H7 (cell line): Measurements from ENCODE around the gene NEK4. TPM values are rescaled to one million over a fixed set of nuclear protein-coding genes. Genes with fewer than 3 reads are reported as not detected.
"Not testable (repeated sequence)": the region's sequence is repeated elsewhere in the genome, so short reads cannot be mapped to it uniquely, and the experiment has no call there.

ENCODE experiments used
- DNase-seq: peaks from one replicate; pipeline ENCODE4 v3.0.0; 2012
- H3K27me3 ChIP-seq: 2 replicates; pipeline ENCODE4 v1.6.0; 2011; ENCODE audit warnings: mild to moderate bottlenecking, low read length; ENCODE audit not compliant: control insufficient read depth, insufficient read depth
- H3K36me3 ChIP-seq: replicated peaks from 2 replicates; pipeline ENCODE4 v1.5.1; 2011; ENCODE audit warnings: low read length; ENCODE audit not compliant: control insufficient read depth, insufficient read depth
- H3K4me3 ChIP-seq: 2 replicates; pipeline ENCODE4 v1.5.1; 2011; ENCODE audit warnings: low read depth, mild to moderate bottlenecking, control low read depth, low read length, moderate library complexity; ENCODE audit not compliant: insufficient read depth
- total RNA-seq: library from RNA; depleted of rRNA; stranded (reverse); fragments of >200 nt; shearing (Covaris generic); gene quantifications from 2 replicates; pipeline ENCODE4 v1.2.3, GENCODE V29; 2014

The NEK4 gene
- total RNA-seq, 1 experiment from 2014 or later: 26.2 TPM

GRCh38 chr3:52752045-52752660, 18.6 kb downstream of the NEK4 start:
- DNase-seq: no peak
- H3K27me3 ChIP-seq: no peaks in the 10 kb centered on the region
- peaks cover 9% of the 10 kb centered on the region for H3K36me3 ChIP-seq
- H3K4me3 ChIP-seq: no peak overlapping the region

- Histone ChIP-seq H3K27me3 (no peaks in the 10 kb centered on the region), H3K36me3 (peaks cover 15% of the 10 kb centered on the region), H3K4me3 (no peak overlapping the region)
- no peak for DNase-seq
Observed at GRCh38 chr3:52743721-52744120, 27.0 kb downstream of the NEK4 start.

DNA sequence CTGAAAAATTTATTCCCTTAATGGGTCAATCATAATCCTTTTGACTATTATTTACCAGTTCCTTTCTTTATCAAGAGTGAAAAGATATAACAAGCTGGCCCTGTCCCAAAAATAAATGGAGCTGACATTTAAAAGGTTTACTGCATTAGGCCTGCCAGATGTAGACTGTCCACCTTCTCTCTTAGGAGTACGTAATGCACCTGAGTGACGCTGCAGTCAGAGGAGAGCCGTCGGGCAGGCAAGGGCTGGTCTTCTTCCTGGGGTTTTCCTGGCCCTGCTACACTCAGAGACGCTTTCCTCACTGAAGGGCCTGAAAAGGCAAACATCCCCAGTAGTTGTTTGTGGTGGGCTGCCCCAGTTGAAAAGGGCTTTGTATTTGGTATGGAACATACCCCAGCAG, 27.6 kb downstream of the NEK4 start:
- peaks cover 15% of the 10 kb centered on the region for H3K36me3 ChIP-seq
- H3K4me3 ChIP-seq: no peak overlapping the region
- no peak for DNase-seq
- H3K27me3 ChIP-seq: no peaks in the 10 kb centered on the region

DNA sequence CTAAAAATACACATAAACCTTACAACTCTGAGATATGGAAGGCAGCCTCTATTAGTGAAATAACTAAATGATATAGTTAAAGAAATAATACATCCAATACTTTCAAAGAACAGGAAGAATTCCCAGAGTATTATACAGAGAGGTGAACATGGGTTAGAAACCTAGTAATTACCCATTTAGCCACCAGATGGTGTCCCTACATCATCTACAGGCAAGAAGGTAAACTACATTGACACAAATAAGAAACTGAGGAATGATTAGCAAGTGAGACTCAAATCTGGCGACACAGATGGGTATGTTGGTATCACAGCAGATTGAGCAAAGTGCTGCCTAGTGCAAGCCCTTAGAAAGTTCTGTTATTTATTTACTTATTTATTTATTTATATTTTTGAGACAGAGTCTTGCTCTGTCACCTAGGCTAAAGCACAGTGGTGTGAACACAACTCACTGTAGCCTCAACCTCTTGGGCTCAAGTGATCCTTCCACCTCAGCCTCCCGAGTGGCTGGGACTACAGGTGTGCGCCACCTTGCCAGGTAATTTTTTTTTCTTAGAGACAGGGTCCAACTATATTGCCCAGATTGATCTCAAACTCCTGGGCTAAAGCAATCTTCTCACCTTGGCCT, 28.2 kb downstream of the NEK4 start:
- no peak overlapping the region for H3K4me3 ChIP-seq
- no peaks in the 10 kb centered on the region for H3K27me3 ChIP-seq
- H3K36me3 ChIP-seq: peaks cover 15% of the 10 kb centered on the region
- peak; percentile 57 for DNase-seq

DNA sequence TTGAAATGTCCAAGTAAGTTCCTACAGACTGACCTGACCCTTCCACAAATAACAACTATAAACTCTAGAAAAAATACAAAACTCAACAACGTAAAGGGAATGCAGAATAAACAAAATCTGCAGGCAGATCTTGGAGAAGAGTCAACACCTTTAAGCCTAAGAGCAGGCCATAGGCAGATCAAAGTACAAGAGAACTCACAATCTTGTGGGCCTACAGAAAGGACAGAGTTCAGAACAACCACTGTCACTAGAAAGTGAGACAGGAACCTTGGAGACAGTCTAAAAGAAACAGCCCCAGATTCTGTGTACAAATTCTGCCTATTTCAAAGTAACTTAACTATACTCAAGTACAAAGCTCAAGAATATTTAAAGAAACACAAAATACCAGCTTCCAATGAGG, 31.0 kb downstream of the NEK4 start:
- Histone ChIP-seq H3K4me3 (no peak overlapping the region), H3K36me3 (peaks cover 13% of the 10 kb centered on the region), H3K27me3 (no peaks in the 10 kb centered on the region)
- no peak for DNase-seq

DNA sequence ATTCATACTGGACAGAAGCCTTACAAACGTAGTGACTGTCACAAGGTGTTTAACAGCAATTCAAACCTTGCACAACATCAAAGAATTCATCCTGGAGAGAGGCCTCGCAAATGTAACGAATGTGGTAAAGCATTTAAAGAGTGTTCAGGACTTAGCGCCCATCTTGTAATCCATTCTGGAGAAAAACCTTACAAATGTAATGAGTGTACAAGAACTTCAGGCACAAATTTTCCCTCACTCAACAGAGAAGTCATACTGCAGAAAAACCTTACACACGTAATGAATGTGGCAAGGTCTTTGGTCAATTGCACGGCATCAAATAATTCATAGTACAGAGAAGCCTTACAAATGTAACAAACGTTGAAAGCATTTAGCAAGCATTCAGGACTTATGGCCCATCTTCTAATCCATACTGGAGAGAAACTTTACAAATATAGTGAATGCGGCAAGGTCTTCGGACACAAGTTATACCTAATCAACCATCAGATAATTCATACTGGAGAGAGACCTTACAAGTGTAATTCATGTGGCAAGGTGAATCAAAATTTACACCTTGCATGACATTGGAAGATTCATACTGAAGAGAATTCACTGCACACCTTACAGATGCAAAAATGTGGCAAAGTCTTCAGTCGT, 37.4 kb downstream of the NEK4 start:
- Histone ChIP-seq H3K27me3 (no peaks in the 10 kb centered on the region), H3K36me3 (peaks cover 9% of the 10 kb centered on the region), H3K4me3 (no peak overlapping the region)
- DNase-seq: no peak

GRCh38 chr3:52731590-52731989, 39.1 kb downstream of the NEK4 start:
- H3K27me3 ChIP-seq: no peaks in the 10 kb centered on the region
- H3K36me3 ChIP-seq: peaks cover 9% of the 10 kb centered on the region
- DNase-seq: no peak
- no peak overlapping the region for H3K4me3 ChIP-seq

DNA sequence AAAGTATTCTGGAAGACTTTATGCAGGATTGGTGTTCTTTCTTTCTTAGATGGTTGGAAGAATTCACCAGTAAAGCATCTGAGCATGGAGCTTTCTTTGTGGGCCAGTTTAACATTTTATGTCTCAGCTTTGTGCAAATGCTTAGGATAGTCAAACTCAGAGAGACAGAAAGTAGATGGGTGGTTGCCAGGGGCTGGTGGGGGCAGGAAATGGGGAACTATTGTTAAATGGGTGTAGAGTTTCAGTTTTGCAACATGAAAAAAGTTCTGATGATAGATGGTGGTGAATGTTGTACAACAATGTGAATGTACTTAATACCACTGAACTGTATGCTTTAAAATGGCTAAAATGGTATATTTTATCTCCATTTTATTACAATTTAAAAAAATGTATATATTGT, 40.1 kb downstream of the NEK4 start:
- no peak overlapping the region for H3K4me3 ChIP-seq
- no peak for DNase-seq
- no peaks in the 10 kb centered on the region for H3K27me3 ChIP-seq
- H3K36me3 ChIP-seq: peaks cover 7% of the 10 kb centered on the region

DNA sequence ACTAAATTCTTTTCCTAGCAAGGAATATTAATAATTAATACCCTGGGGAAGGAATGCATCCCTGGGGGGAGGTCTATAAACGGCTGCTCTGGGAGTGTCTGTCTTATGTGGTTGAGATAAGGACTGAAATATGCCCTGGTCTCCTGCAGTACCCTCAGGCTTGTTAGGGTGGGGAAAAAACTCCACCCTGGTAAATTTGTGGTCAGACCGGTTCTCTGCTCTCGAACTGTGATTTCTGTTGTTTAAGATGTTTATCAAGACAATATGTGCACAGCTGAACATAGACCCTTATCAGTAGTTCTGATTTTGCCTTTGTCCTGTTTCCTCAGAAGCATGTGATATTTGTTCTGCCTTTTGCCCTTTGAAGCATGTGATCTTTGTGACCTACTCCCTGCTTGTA, 42.0 kb downstream of the NEK4 start:
- H3K36me3 ChIP-seq, H3K4me3 ChIP-seq, DNase-seq, H3K27me3 ChIP-seq: not testable (repeated sequence)

DNA sequence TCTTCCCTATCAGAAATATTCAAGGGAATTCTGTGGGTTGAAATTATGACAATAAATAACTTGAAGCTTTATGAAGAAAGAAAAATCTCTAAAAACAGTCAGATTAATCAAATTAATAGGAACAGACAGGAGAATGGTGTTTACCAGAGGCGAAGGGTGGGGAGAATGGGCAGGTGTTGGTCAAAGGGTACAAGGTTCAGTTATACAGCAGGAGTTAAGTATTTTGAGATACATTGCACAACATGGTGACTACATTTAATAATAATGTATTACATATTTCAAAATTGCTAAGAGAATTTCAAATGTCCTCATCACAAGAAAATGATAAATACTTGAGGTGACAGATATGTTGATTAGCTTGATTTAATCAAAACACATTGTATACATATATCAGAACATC, 46.2 kb downstream of the NEK4 start:
- Histone ChIP-seq H3K4me3 (no peak overlapping the region), H3K27me3 (no peaks in the 10 kb centered on the region), H3K36me3 (no peaks in the 10 kb centered on the region)
- DNase-seq: no peak

DNA sequence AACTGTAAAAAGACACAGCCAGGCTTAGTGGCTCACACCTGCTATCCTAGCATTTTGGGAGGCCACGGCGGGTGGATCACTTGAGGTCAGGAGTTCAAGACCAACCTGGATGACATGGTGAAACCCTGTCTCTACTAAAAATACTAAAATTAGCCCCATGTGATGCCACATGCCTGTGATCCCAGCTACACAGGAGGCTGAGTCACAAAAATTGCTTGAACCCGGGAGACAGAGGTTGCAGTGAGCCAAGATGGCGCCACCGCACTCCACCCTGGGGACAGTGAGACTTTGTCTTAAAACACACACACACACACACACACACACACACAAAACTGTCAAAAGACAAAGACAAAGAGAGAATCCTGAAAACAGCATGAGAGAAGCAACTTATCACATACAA, 46.8 kb downstream of the NEK4 start:
- Histone ChIP-seq H3K4me3 (no peak overlapping the region), H3K36me3 (no peaks in the 10 kb centered on the region), H3K27me3 (no peaks in the 10 kb centered on the region)
- DNase-seq: no peak

GRCh38 chr3:52722491-52722890, 48.2 kb downstream of the NEK4 start:
- Histone ChIP-seq H3K4me3 (no peak overlapping the region), H3K36me3 (no peaks in the 10 kb centered on the region; the same call in 1 of the 2 replicates), H3K27me3 (no peaks in the 10 kb centered on the region)
- no peak for DNase-seq

- H3K4me3 ChIP-seq: no peak overlapping the region
- H3K36me3 ChIP-seq: no peaks in the 10 kb centered on the region; the same call in 1 of the 2 replicates
- DNase-seq: no peak
- H3K27me3 ChIP-seq: no peaks in the 10 kb centered on the region
Observed at GRCh38 chr3:52721730-52722008, 49.1 kb downstream of the NEK4 start.

DNA sequence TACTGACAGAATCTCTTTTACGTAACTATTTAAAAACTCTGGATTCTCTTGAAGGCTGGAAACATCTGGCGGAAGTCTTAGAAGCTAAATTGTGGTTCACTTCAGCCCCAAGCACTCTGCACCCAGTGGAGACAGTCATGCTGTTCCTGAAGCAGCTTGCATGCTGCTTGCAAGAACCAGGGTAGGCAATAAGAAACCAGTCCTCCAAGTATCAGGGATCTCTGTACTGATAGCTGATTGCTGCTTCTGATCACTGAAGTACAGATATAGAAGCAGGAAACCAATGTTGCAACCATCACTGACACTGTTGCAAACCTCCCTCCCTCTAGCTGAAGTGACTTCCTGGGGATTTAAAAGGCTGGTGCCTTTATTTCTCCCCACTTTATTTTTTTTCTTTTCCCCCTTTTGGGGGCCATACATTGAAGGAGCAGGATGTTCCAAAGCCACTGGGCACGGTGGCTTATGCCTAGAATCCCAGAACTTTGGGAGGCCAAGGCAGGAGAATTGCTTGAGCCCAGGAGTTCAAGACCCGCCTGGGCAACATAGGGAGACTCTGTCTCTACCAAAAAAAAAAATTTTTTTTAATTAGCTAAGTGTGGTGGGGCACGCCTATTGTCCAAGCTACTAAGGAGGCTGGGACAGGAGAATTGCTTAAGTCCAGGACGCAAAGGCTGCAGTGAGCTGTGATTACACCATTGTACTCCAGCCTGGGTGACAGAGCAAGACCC, 49.6 kb downstream of the NEK4 start:
- H3K4me3 ChIP-seq: no peak overlapping the region
- no peaks in the 10 kb centered on the region; the same call in 1 of the 2 replicates for H3K36me3 ChIP-seq
- no peaks in the 10 kb centered on the region for H3K27me3 ChIP-seq
- DNase-seq: no peak

GRCh38 chr3:52719618-52720017, 51.1 kb downstream of the NEK4 start:
- H3K27me3 ChIP-seq: no peaks in the 10 kb centered on the region
- no peaks in the 10 kb centered on the region; the same call in 1 of the 2 replicates for H3K36me3 ChIP-seq
- no peak for DNase-seq
- H3K4me3 ChIP-seq: no peak overlapping the region
